Stimulated activated CD8-positive, alpha-beta memory T cell treated with anti-CD3 and anti-CD28 coated beads, Interleukin-15, amount 100 ng/mL, for 48 hours (primary cell): ENCODE results near the gene LRRC37A.
"Not testable (repeated sequence)": the region's sequence is repeated elsewhere in the genome, so short reads cannot be mapped to it uniquely, and the experiment has no call there.

Experiments used
- DNase-seq, 2 donors: peaks; one replicate each; pipeline ENCODE4 v3.0.0-alpha.2; 2020; ENCODE audit warnings: low read depth in 2 of 2

Gene LRRC37A

DNA sequence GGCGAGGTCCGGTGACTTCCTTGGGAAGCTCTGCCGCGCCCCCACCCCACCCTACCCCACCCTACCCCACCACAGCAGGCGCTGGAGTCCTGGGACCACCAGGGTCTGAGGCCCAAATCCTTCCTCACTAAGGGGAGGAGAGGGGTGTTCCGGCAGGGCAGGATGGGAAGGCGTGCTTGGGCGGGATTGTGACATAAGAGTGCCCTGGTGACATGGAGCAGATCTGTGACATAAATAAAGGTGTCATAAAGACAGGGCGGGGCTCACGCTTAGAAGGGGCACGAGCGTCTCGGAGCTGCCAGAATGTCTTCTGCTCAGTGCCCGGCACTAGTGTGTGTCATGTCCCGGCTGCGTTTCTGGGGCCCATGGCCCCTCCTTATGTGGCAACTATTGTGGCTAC, at the start of gene LRRC37A:
LRRC37A (plus strand) TSS at position 301 of the 400 bp plus-strand sequence; CDS start at position 304, 3 bp downstream.
- not testable (repeated sequence) for DNase-seq

DNA sequence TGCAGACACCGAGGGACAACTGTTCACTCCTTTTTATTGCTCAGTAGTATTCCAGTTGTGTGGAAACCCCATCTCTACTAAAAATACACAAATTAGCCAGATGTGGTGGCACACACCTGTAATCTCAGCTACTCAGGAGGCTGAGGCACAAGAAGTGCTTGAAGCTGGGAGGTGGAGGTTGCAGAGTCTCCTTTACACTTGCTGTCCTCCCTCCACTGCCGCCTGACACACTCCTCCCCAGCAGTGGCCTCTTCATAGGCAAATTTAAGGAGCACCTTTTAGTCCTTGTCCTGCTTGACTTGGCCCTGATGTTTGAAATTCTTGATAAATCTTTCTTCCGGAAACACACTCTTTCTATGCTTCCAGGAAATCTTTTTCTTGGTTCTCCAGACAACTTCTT, 45.8 kb upstream of the LRRC37A start:
- DNase-seq = not testable (repeated sequence)

DNA sequence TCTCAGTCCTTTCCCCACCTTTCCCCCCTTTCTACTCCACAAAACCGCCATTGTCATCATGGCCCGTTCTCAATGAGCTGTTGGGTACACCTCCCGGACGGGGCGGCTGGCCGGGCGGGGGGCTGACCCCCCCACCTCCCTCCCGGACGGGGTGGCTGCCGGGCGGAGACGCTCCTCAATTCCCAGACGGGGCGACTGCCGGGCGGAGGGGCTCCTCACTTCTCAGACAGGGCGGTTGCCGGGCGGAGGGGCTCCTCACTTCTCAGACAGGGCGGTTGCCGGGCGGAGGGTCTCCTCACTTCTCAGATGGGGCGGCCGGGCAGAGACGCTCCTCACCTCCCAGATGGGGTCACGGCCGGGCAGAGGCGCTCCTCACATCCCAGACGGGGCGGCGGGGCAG, 42.1 kb upstream of the LRRC37A start:
- DNase-seq = not testable (repeated sequence)

DNA sequence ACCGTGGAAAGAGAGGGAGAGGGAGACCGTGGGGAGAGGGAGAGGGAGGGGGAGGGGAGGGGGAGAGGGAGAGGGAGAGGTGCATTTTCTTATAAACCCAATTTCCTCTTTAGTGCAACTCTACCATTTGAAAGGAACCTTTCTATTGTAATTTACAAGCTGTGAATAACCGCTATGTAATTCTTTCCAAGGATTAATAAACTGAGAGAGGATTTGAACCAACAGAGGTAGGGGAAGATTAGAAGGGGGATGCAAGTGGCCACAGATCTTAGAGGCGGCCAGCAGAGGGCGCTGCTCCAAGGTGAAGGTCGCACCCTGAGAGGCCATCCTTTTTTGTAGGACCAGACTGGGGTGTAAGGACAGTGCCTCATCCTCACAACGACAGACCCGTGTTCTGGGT, 41.2 kb upstream of the LRRC37A start:
- peak; percentile 55 to 70 for DNase-seq

DNA sequence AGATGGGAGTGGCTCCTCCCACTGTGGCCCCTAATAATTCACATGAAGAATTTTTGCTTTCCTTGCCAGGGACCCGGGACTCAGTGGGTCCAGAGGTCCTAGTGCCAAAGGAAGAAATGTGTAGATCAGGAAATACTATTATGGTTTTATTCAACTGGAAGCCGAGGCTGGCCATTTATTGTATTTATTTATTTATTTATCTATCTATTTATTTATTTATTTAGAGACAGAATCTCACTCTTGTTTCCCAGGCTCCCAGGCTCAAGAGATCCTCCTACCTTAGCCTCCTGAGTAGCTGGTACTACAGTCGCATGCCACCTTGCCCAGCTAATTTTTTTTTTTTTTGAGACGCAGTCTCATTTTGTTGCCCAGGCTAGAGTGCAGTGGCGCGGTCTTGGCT, 40.7 kb upstream of the LRRC37A start:
- DNase-seq = not testable (repeated sequence)

DNA sequence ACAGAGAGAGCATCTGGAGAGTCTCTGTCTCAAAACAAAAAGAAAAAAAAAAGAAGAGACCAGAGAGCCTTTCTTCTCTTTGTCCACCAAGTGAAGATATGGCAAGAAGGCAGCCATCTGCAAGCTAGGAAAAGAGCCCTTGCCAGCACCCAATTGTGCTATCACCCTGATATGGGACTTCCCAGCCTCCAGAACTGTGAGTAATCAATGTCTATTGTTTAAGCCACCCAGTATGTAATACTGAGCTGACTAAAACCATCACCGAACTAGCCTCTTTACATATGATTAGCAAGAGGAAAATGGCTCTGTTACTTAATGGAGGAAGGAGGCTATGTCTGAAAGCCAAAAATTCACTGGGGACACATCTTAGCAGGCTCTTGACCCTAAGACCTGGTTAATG, 38.6 kb upstream of the LRRC37A start:
- not testable (repeated sequence) for DNase-seq

DNA sequence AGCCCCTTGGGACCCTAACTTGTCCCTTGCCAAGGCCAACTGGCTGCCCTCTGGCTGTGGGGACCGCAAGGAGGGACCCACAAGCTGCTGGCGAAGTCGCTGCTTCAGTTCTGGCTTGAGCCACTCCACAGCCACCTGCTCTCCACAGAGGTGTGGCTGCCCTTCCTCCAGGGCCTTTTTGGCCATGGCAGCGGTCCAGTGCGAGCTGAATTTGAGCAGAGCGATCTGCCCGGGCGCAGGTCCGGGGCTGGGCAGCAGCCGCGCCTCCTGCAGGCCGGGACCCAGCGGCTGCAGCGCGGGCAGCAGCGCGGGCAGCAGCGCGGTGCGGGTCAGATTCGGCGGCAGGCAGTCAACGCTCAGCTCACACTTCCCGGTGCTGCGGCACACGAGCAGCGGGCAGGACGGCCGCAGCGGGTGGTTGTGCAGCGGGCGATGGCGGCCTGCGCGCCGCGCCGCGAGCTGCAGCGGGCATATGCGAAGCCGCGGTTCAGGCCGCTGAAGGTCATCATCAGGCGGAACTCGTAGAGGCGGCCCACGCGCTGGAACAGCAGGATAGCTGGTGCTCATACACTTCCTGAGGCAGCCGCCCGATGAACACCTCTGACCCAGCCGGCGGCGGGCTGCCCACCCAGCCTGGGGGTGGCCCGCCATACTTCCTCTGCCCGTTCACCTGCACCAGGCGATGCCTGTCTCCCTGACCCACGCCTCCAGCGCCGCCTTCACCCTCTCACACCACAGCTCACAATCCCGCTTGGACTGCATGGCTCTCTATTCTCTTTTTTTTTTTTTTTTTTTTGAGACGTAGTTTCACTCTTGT, 34.9 kb upstream of the LRRC37A start:
- DNase-seq = not testable (repeated sequence)

DNA sequence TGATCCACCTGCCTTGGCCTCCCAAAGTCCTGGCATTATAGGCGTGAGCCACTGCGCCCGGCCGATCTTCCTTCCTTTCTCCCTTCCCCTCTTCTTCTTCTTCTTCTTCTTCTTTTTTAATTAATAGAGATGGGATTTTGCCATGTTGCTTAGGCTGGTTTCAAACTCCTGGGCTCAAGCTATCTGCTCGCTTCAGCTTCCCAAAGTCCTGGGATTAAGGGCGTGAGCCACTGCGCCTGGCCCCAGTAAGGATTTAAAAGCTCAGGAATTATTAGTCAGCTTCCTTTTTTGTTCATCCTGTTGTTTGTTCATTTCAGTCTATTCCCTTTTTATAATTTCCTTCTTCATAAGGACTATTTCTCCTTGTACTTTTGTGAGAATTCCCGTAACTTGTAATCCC, 32.7 kb upstream of the LRRC37A start:
- DNase-seq = no peak

DNA sequence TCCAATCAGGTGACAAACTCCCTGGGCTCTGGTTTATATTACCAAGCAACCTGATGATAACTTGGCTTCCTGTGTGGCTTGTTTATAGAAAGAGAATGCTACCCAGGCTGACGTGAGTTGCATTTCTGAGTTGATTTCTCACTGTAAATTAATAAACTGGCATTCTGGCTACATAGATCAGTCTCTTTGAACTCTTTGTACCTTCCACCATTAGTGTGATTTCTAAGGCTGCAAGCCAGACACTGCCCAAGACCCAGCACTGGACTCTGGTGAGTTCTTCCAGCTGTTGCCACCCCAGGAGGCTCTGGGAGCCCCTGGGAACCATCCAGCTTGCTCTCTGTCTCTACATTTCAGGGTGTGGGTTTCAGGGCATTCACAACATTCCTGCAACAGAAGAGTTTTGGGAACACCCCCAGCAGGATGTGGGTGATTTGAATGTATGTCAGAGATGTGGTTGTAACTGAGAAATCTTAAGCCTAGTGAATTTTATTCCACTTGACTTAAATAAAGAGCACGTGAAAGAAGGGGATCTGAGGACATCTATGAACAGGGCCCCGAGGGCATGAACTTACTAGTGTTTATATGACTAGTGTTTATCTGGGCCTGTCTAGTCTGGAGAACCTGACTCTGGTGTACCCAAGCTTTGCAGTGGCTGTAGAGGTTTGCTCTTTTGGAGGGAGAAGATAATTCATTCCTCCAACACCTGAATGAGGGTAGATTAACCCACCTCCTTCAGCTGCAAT, 30.3 kb upstream of the LRRC37A start:
- no peak for DNase-seq

DNA sequence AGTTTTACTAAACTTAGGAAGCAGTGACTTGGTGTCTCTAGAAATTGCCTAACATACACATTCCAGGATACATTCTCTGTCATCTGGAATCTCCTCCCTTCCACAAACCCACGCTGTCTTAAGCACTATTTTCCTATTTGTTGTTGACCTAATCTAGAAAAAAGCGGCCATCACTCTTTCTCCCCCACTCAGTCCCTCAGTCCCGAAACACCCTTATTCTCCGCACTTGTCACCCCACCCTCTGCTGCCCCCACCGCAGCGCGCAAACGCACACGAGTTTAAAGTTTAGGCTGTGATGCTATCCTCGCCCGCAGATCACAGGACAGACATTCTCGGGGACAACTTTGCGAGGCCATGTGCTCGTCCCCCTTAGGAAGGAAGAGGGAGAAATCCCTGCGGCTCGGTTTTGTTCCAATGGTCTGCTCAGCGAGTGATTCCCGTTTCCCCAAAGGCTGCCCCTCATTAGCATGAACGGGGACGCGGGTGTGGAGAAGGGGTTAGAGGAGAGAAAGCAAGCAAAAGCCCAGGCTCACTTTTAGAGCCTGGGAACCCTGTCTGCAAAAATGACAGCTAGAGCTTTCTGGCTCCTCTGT, 28.8 kb upstream of the LRRC37A start:
- not testable (repeated sequence) for DNase-seq

DNA sequence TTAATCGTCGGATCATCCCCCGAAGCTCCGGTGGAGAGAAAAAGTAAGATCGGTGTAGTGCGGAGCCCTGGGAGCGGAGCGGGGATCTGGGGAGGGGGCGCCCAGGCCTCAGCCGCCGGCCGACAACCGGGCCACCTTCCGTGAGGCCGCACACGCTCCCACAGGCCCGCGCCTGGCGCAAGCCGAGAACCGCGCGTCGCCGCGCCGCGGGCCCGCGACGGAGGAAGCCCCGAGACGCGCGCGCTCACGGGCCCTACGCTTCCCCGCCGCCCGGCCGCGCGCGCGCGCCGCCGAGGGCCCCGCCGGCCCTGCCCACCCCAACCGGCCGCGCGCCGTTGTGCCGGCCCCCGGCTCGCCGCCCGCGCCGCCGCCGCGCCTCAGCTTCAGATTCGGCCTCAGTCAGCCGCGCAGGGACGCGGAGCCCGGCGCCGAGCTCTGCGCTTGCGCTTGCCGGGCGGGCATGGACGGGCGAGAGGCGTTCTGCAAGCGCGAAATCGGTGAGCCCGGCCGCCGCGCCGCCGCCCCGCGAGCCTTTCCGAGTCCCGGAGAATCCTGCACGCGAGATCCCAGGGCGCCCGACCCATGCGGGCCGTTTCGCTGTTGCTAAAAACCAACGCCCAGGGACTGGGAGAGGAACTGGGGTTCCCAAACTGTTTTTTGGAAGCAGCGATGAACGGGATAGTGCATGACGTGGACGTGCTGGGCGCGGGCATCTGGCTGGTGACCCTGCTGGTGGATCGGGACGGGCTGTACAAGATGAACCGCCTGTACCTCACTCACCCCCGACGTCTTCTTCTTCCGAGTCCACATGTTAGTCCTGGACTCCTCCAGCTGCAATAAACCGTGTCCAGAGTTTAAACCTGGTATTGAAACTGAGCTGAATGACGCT, 28.0 kb upstream of the LRRC37A start:
- DNase-seq = peak; percentile 81 to 87

DNA sequence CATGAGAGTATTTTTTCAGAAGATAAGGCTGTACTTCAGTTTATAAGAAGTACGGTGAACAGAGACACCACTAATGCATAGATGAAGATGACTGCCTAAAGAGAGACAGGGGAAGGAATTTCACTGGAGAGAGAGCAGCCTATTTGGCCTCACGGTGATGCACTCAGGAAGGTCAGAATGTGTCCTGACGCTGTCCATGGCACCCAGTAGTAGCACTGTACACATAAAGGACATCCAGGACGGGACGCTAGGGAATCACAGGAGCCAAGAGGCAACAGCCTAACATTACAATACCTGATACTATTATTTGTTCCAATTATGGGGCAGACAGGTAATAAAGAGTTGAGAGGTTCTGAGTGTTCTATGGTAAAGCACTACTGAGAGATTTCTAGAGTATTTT, 24.9 kb upstream of the LRRC37A start:
- DNase-seq = no peak

DNA sequence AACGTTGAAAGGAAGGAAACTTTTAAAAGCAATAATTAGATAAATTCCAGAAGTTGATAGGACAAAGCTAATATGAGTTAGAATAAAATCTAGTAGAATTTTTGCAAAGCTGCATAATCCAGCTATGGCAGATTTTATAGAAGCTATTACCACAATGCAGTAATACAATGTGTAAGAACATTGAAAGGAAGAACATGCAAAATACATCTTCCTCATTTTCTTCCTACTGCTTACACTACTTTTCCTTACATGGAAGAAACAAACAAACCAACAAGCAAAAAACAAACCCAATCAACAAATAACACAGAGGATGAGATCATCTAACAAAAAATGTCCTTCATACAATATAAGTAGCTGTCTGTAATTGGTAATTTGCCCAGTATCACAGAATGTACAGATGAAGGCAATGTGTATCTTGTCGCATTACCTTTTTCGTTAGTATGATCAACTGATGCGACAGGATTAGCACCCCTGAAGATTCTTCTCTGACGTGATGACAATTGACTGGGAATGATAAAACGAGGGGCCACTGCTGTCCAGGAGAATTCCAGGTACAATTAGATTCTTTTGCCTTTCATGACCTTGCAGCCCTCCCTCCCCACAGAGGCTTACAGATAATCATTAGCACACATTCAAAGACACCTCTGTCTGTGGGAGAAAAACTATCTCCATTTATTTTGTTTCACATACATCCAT, 21.2 kb upstream of the LRRC37A start:
- no peak for DNase-seq

DNA sequence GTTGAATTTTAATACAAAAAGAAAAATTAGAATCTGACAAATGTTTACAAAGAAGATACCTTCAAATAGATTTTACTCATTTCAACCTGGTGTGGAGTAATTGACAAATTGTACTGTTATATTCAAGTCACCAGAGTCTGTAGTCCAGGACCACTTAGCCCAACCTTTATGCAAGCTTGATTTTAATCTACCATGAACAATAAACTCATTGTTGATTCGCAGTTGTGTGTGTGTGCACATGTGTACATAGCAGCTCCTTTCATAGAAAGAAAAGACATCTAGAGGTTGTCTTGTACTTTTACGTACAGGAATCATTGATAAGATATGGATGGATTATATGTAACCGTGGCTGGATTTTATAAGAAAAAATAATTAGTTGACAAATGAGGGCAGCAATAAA, 20.7 kb upstream of the LRRC37A start:
- no peak for DNase-seq

DNA sequence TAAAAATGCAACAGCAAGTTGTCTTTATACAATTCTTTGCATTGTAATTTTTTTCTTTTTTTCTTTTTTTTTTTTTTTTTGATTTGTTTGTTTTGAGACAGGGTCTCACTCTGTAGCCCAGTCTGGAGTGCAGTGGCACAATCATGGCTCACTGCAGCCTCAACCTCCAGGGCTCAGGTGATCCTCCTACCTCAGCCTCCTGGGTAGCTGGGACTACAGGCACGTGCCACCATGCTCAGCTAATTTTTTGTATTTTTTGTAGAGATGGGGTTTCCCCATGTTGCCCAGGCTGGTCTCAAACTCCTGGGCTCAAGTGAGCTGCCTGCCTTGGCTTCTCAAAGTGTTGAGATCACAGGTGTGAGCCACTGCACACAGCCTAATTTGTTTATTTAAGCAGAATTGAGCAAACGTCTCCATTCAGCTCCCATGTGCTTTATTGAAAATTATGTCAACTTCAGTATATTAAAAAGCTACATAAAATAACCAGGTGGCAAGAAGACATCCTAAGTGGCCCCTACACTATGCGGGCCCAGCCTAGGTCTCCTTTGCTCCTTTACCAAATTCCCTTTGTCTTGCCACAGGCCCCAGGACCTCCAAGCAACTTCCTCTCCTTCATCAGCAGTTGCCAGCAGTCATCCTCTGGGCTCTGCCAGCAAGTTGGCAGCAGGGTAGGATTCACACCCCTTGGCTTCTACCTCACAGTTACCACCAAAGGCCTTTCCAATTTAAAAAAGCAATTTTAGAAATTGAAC, 18.0 kb upstream of the LRRC37A start:
- not testable (repeated sequence) for DNase-seq

DNA sequence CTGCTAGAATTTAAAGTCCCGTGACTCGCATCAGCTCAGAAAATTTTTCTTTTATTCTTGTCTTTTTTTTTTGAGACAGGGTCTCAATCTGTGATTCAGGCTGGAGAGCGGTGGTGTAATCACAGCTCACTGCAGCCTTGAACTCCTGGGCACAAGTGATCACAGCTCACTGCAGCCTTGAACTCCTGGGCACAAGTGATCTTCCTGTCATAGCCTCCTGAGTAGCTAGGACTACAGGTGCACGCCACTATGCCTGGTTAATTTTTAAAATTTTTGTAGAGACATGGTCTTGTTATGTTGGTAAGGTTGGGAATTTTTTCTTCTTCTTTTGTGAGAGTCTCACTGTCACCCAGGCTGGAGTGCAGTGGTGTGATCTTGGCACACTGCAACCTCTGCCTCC, 13.6 kb upstream of the LRRC37A start:
- DNase-seq = not testable (repeated sequence)

DNA sequence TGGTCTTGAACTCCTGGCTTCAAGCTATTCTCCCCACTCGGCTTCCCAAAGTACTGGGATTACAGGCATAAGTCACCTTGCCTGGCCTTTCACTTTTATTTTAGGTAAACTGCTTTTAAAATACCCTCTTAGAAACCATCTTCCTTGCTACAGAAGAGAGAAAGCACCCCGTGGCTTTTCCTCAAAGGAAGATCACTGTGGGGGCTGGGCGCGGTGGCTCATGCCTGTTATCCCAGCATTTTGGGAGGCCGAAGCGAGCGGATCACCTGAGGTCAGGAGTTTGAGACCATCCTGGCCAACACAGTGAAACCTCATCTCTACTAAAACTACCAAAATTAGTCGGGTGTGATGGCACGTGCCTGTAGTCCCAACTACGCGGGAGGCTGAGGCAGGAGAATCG, 12.3 kb upstream of the LRRC37A start:
- DNase-seq = not testable (repeated sequence)

DNA sequence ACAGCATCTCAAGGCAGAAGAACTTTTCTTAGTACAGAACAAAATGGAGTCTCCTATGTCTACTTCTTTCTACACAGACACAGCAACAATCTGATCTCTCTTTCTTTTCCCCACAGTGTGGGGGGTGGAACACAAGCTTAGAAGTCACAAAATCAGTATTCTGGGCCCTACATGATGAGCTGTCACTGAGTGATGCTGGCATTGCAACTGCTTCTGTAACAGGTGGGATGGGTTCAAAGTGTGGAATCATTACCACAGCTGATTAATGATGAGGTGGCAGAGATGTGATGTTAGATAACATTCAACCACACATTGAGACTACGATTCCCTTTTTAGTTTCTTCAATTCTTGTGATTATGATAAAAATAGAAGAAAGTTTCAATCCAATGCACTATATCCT, 10.5 kb upstream of the LRRC37A start:
- DNase-seq = peak; percentile 24 to 41

DNA sequence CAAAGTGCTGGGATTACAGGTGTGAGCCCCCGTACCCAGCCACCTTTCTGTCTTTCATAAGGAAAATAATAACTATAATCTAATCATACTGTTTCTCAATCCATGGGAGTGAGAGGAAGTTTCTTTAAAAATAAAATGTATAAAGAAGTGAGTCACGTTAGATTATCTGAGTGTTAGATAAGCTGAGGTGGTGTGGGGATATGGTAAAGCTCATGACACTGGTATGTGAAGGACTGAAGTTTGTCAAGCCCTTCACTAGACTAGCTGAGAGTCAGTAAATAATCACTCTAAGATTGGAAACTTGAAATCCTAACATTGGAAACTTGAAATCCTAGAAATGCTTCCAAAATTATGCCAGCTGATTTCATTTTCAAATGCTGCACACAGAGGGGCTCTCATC, 9.4 kb upstream of the LRRC37A start:
- DNase-seq = not testable (repeated sequence)

DNA sequence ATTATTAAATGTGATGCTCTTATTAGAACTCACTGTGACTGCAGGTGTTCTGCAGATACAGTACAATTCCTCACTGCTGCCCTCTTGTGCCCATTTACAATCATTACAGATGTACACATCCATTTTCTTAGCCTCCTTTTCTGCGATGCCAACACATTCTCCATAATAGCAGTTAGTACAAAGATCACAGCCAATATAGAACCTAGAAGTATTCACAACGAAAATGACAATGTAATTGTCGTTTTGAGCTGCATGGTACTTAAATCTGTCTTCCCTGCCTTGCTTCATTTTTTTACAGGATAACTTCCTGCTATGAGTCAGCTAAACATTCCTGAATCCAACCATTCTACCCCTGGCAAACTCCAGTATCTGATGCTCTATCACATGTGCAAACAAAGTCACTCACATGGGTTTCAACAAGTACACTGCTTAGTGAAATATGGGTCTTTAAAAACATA, 8.1 kb upstream of the LRRC37A start:
- not testable (repeated sequence) for DNase-seq
